Activated T-cell treated with anti-CD3 and anti-CD28 coated beads, Interleukin-2, amount 50 U/mL, for 72 hours (primary cell): ENCODE measurements around the gene TFR2. TPM values are rescaled to one million over a fixed set of nuclear protein-coding genes. Genes with fewer than 3 reads are reported as not detected.

Source experiments
- ATAC-seq, 2 donors: fragments of 150-1000 bp; cut with Tn5 transposase; replicated peaks in 1 of 2; 2 replicates each; pipeline ENCODE4 v1.10.0; 2021; ENCODE audit warnings: moderate library complexity in 2 of 2, mild to moderate bottlenecking in 1 of 2
- DNase-seq, 2 donors: peaks; one replicate each; pipeline ENCODE4 v3.0.0; 2021 to 2022; ENCODE audit warnings: mixed read lengths in 1 of 2
- H3K27ac Mint-ChIP-seq: one replicate; pipeline ENCODE4 v1.8.0; 2022; ENCODE audit warnings: mild to moderate bottlenecking, moderate library complexity, mixed read lengths
- H3K27me3 Mint-ChIP-seq: one replicate; pipeline ENCODE4 v1.8.0; 2022; ENCODE audit warnings: low read depth, mixed read lengths
- H3K36me3 Mint-ChIP-seq, 2 donors: one replicate each; pipeline ENCODE4 v1.8.0; 2022; ENCODE audit warnings: mixed read lengths in 2 of 2, mild to moderate bottlenecking in 1 of 2; ENCODE audit not compliant: insufficient read depth in 2 of 2
- H3K4me1 Mint-ChIP-seq: one replicate; pipeline ENCODE4 v1.8.0; 2022; ENCODE audit warnings: low read depth, mixed read lengths
- H3K4me3 Mint-ChIP-seq, 2 donors: one replicate each; pipeline ENCODE4 v1.8.0; 2022; ENCODE audit warnings: mild to moderate bottlenecking in 2 of 2, mixed read lengths in 2 of 2, moderate library complexity in 2 of 2
- H3K9me3 Mint-ChIP-seq, 2 donors: one replicate each; pipeline ENCODE4 v1.8.0; 2022; ENCODE audit warnings: mixed read lengths in 2 of 2
- total RNA-seq, 2 donors: library from RNA; stranded (reverse); gene quantifications; one replicate each; pipeline ENCODE4 v1.2.3, GENCODE V29; 2022

Gene TFR2
- total RNA-seq, 2 donors from 2014 or later, result 4.7 to 5.8 TPM

DNA sequence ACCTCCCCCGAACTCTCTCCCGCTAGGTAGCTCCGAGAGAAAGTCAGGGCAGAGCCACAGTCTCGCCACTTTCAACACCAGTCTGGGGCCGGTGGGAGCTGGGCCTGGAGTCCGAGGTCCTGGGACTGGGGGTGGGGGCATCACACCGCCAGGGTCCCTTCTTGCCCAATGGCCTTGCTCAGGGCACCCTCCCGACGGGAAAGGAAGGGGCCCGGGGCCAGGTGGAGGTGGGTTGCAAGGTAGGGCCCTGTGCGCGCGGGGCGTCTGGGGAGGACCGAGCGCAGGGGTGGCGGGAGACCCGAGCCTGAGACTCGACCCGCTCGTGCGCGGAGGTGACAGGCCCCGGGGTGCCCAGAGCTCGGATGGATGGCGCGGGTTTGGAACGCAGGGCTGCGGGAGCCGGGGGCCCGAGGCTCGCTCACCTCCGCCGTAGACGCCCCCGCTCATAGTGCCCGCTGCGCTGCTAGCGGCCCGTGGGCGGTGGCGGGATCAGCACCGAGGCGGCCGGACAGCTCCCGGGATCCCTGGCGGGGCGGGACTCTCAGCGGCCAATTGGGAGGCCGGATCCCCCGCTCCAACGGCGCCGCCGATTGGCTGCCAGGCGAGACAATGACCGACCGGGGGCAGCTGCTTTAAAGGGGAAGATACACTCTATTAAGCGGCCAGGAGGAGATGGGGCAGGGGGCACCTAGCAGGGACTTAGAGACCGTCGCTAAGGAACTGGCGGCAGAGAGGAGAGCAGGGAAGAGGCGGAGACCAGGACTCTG lies 14.7 kb upstream of the TFR2 start, which contains the start of gene ACTL6B:
Gene ACTL6B (minus strand): TSS at position 541 of the 767 bp plus-strand sequence. CDS start 94 bp downstream, at position 447.
- H3K9me3 Mint-ChIP-seq, result no peaks in the 10 kb centered on the region
- H3K36me3 Mint-ChIP-seq, result no peaks in the 10 kb centered on the region
- peaks cover 40% of the 10 kb centered on the region for H3K27me3 Mint-ChIP-seq
- ATAC-seq, result peak; percentile 64 to 76
- DNase-seq, result peak; percentile 67 to 69
- no peaks in the 10 kb centered on the region for H3K4me1 Mint-ChIP-seq
- H3K4me3 Mint-ChIP-seq, result peak within 1 kb of the TSS in 1 of 2 donors; percentile 27
- H3K27ac Mint-ChIP-seq, result no peak within 1 kb of the TSS

- Mint-ChIP-seq H3K27me3 (peaks cover 40% of the 10 kb centered on the region), H3K36me3 (no peaks in the 10 kb centered on the region), H3K27ac (no peak overlapping the region), H3K9me3 (no peaks in the 10 kb centered on the region), H3K4me3 (no peak overlapping the region), H3K4me1 (no peaks in the 10 kb centered on the region)
- ATAC-seq, result no peak
- DNase-seq, result no peak
These were observed 13.8 kb upstream of the TFR2 start for GRCh38 chr7:100654908-100655831.

- DNase-seq (no peak), ATAC-seq (no peak)
- Mint-ChIP-seq H3K4me1 (no peaks in the 10 kb centered on the region), H3K9me3 (no peaks in the 10 kb centered on the region), H3K4me3 (no peak overlapping the region), H3K27ac (no peak overlapping the region), H3K27me3 (peaks cover 13% of the 10 kb centered on the region), H3K36me3 (no peaks in the 10 kb centered on the region)
These were observed 8.6 kb upstream of the TFR2 start for GRCh38 chr7:100649826-100650565.

- peak; percentile 19 to 29 for DNase-seq
- no peak overlapping the region for H3K4me3 Mint-ChIP-seq
These were observed 1.2 kb upstream of the TFR2 start for GRCh38 chr7:100642534-100642907.

DNA sequence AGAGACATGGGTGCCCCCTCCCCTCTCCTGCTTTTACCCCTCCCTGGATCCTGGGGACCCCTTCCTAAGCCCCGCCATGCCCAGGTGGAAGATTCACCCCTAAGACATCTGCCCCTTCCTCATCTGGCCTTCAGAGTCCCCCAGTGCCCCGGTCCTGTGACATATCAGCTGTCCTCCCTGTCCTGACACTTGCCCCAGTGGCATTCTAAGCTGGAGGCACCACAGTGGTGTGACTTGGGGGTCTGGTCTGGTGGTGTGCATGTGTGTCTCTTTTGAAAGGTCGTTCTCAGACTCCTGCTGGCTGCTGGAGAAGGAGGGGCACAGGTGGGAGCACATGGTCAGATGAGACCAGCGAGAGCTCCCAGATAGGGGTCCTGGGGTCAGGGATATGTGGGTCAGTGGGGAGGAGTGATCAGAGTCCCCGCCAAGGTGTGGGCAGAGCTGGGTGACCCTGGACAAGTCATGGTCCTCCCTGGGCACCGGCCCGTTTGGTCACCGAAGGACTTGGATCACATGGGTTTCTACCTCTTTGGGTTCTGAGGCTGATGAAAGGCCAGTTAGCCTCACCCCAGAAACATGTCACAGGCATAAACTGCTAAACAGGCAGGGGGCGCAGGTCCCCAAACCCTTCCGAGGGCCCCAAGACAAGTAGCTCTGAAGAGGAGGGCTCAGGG lies 645 bp upstream of the TFR2 start:
- DNase-seq, result no peak
- Mint-ChIP-seq H3K4me1 (no peaks in the 10 kb centered on the region), H3K36me3 (no peaks in the 10 kb centered on the region), H3K4me3 (no peak overlapping the region), H3K9me3 (no peaks in the 10 kb centered on the region), H3K27me3 (no peaks in the 10 kb centered on the region), H3K27ac (no peak overlapping the region)
- ATAC-seq, result no peak

More at GRCh38 chr7:100642534-100642907, 1.2 kb upstream of the TFR2 start:
- Mint-ChIP-seq H3K4me1 (no peaks in the 10 kb centered on the region), H3K9me3 (no peaks in the 10 kb centered on the region), H3K36me3 (no peaks in the 10 kb centered on the region), H3K27me3 (no peaks in the 10 kb centered on the region), H3K27ac (no peak overlapping the region)
- ATAC-seq, result peak; percentile 36 to 49

GRCh38 chr7:100640517-100641440 lies 573 bp downstream of the TFR2 start:
- H3K27me3 Mint-ChIP-seq, result no peaks in the 10 kb centered on the region
- no peaks in the 10 kb centered on the region for H3K36me3 Mint-ChIP-seq
- H3K4me1 Mint-ChIP-seq, result no peaks in the 10 kb centered on the region
- no peak for DNase-seq
- no peak for ATAC-seq
- H3K9me3 Mint-ChIP-seq, result no peaks in the 10 kb centered on the region
- no peak overlapping the region for H3K4me3 Mint-ChIP-seq
- H3K27ac Mint-ChIP-seq, result no peak overlapping the region

DNA sequence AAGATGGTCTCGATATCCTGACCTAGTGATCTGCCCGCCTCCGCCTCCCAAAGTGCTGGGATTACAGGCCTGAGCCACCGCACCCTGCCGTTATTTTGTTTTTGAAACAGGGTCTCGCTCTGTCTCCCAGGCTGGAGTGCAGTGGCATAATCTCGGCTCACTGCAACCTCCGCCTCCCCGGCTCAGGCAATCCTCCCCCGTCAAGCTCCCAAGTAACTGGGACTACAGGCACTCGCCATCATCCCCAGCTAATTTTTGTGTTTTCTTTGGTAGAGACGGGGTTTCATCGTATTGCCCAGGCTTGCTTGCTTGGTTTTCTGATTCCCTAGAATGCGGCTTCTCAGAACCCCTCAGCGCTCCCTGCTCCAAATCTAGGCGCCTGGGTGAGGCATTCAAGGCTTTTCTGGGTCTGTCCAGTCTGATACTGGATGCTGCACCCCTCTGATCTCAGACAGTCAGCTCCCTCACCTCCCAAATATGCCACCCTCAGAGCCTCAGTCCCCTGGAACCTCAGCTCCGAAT lies 1.3 kb downstream of the TFR2 start:
- no peaks in the 10 kb centered on the region for H3K9me3 Mint-ChIP-seq
- H3K36me3 Mint-ChIP-seq, result no peaks in the 10 kb centered on the region
- DNase-seq, result no peak
- ATAC-seq, result no peak
- no peak overlapping the region for H3K4me3 Mint-ChIP-seq
- H3K27me3 Mint-ChIP-seq, result no peaks in the 10 kb centered on the region
- no peak overlapping the region for H3K27ac Mint-ChIP-seq
- no peaks in the 10 kb centered on the region for H3K4me1 Mint-ChIP-seq

DNA sequence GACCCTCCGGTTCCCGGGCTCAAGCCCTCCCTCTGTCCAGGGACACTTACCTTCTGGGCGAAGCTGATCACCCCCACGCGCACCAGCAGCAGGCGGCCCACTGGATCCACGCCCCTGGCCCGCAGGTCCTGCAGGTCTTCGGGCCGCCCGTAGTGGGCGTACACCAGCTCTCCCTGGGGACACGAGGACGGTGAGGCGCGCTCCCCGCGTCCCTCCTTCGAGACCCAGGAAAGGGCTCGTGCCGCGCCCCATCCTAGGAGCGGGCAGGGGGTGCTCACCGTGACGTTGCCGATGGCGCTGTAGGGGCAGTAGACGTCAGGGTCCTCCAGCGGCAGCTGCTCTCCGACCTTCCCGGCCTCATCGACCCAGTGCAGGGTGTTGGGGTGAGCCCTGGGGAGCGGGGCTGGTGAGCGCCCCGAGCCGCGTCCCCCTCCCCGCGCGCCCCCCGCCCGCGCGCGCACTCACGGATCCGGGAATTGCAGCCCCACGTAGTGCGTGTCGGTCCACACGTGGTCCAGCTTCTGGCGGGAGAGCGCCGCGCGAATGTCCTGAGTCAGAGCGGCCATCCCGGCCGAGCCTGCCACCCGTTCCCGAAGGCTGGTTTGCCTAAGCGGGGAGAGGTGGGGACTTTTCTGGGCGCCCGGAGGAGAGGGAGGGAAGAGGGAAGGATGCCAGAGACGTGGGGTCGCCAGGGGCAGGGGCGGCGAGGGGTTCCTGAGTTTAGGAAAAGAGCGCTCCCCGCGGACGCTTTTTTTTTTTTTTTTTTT lies 8.2 kb downstream of the TFR2 start:
- no peaks in the 10 kb centered on the region for H3K27me3 Mint-ChIP-seq
- no peaks in the 10 kb centered on the region for H3K9me3 Mint-ChIP-seq
- peak overlapping the region; percentile 79 to 89 for H3K4me3 Mint-ChIP-seq

DNA sequence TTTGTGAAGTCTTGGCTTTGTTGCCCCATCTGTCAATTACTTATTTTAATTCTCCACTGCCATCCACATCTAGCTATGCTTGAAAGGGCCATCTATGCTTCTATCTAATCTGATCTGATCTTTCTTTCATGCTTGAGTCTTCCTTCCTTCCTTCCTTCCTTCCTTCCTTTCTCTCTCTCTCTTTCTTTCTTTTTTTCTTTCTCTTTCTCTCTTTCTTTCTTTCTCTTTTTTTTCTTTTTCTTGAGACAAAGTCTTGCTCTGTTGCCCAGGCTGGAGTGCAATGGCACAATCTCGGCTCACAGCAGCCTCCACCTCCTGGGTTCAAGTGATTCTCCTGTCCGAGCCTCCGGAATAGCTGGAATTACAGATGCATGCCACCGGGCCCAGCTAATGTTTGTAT lies 11.3 kb downstream of the TFR2 start:
- H3K36me3 Mint-ChIP-seq, result no peaks in the 10 kb centered on the region
- DNase-seq (no peak), ATAC-seq (no peak)
- no peaks in the 10 kb centered on the region for H3K9me3 Mint-ChIP-seq
- H3K27ac Mint-ChIP-seq, result peak overlapping the region; percentile 5
- H3K4me3 Mint-ChIP-seq, result no peak overlapping the region
- H3K4me1 Mint-ChIP-seq, result peaks cover 21% of the 10 kb centered on the region
- H3K27me3 Mint-ChIP-seq, result no peaks in the 10 kb centered on the region

More for the DNA sequence above, 8.2 kb downstream of the TFR2 start:
- peak overlapping the region; percentile 89 for H3K27ac Mint-ChIP-seq
- DNase-seq (peak; percentile 78 to 79), ATAC-seq (peak; percentile 85 to 88)
- no peaks in the 10 kb centered on the region for H3K36me3 Mint-ChIP-seq
- H3K4me1 Mint-ChIP-seq, result peaks cover 16% of the 10 kb centered on the region

DNA sequence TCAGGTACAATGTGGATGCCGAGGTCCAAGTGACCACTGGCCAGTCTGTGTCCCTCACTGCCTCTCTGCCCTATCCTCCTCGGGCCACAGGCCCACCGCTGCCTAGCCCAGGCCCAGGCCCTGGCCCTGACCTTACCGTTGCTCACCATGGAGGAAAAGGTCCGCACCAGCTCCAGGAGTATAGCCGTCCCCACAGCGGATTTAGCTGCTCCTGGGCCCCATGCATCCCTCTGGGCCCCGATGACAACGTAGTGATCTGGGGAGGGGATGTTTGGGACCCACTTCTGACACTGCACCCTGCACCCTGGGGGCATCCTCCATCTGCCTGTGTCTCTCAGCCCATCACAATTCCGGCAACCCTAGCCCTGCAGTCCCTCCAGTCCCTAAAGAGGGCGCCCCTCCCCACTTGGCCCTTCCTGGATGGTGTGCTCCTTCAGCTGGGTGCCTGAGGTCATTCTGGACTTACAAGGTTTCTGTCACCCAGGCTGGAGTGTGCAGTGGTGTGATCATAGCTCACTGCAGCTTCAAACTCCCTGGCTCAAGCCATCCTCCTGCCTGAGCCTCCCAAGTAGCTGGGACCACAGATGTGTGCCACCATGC lies 12.1 kb downstream of the TFR2 start:
- Mint-ChIP-seq H3K36me3 (no peaks in the 10 kb centered on the region), H3K4me3 (no peak overlapping the region), H3K9me3 (no peaks in the 10 kb centered on the region), H3K27ac (no peak overlapping the region), H3K27me3 (no peaks in the 10 kb centered on the region), H3K4me1 (peaks cover 19% of the 10 kb centered on the region)
- peak; percentile 43 to 52 for DNase-seq
- no peak for ATAC-seq

DNA sequence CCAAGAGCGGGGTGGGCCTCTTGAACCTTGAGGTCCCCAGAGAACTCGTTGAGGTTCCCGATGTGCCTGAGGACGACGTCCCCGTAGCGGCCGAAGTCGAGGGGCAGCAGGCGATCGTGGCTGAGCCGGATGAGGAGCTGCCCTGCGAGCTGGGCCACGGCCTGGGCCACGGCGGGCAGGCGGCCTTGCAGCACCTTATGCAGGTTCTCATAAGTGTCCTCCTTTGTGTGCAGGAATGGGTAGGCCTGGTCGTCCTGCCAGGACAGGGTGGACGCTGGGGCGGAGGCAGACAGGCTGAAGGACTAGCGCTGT lies 14.2 kb downstream of the TFR2 start:
- H3K36me3 Mint-ChIP-seq, result no peaks in the 10 kb centered on the region
- no peaks in the 10 kb centered on the region for H3K27me3 Mint-ChIP-seq
- H3K27ac Mint-ChIP-seq, result no peak overlapping the region
- no peak for ATAC-seq
- peak overlapping the region; percentile 82 to 84 for H3K4me3 Mint-ChIP-seq
- DNase-seq, result no peak
- peaks cover 5% of the 10 kb centered on the region for H3K4me1 Mint-ChIP-seq
- no peaks in the 10 kb centered on the region for H3K9me3 Mint-ChIP-seq
